GDM1 (cell line): ENCODE results near the gene CHTF18.

Experiments used
- DNase-seq: peaks from one replicate; lab custom pipeline; 2025; lab: John Stamatoyannopoulos, UW

CHTF18 gene

GRCh38 chr16:794091-794822 lies 5.8 kb downstream of the CHTF18 start:
- no peak for DNase-seq

- no peak for DNase-seq
Observed at GRCh38 chr16:794853-795466, 6.5 kb downstream of the CHTF18 start.

- DNase-seq: no peak
Observed at GRCh38 chr16:795580-796229, 7.3 kb downstream of the CHTF18 start.

GRCh38 chr16:796296-797119 lies 8.1 kb downstream of the CHTF18 start:
- no peak for DNase-seq

- DNase-seq: no peak
Observed at GRCh38 chr16:797120-797420, 8.7 kb downstream of the CHTF18 start.

- no peak for DNase-seq
Observed at GRCh38 chr16:797686-798085, 9.3 kb downstream of the CHTF18 start.

- DNase-seq: no peak
Observed at GRCh38 chr16:798666-799065, 10.2 kb downstream of the CHTF18 start.

GRCh38 chr16:799111-799947 lies 10.9 kb downstream of the CHTF18 start:
- no peak for DNase-seq

- DNase-seq: no peak
Observed at GRCh38 chr16:799948-800833, 11.8 kb downstream of the CHTF18 start, which contains the start of gene GNG13. Gene GNG13 (minus strand): TSS chr16:800734. CDS start chr16:799077, 1,657 bp downstream.

- DNase-seq: no peak
Observed at GRCh38 chr16:800834-801511, 12.6 kb downstream of the CHTF18 start.

- DNase-seq: no peak
Observed at GRCh38 chr16:801584-802363, 13.4 kb downstream of the CHTF18 start.

GRCh38 chr16:802461-802860 lies 14.0 kb downstream of the CHTF18 start:
- no peak for DNase-seq

GRCh38 chr16:802914-803753 lies 14.7 kb downstream of the CHTF18 start:
- no peak for DNase-seq

GRCh38 chr16:803754-804080 lies 15.3 kb downstream of the CHTF18 start:
- no peak for DNase-seq

GRCh38 chr16:804193-805048 lies 16.0 kb downstream of the CHTF18 start:
- DNase-seq: no peak

- no peak for DNase-seq
Observed at GRCh38 chr16:805474-805873, 17.1 kb downstream of the CHTF18 start.

GRCh38 chr16:807347-808084 lies 19.1 kb downstream of the CHTF18 start:
- peak; percentile 86 for DNase-seq
